HepG2 (cell line): ENCODE results near the gene IGF2BP3. TPM values are rescaled to one million over a fixed set of nuclear protein-coding genes. Genes with fewer than 3 reads are reported as not detected.
A peak's percentile ranks its signal among the peaks of the same experiment; 100 is the strongest.

Experiments used
- ARNT ChIP-seq: fragments of 450-650 bp; IDR thresholded peaks from 2 replicates; pipeline ENCODE4 v1.6.1; 2017
- ELF4 ChIP-seq: sonication (generic); formaldehyde crosslinking; IDR thresholded peaks from 2 replicates; pipeline ENCODE4 v1.5.0; 2020; ENCODE audit warnings: missing genetic modification reagents, mild to moderate bottlenecking, moderate library complexity, borderline replicate concordance
- HCFC1 ChIP-seq: fragments of 150-350 bp; IDR thresholded peaks from 2 replicates; pipeline ENCODE4 v1.6.1; 2014; ENCODE audit warnings: low read depth, low read length
- HMG20A ChIP-seq: IDR thresholded peaks from 2 replicates; pipeline ENCODE4 v1.6.1; 2016; ENCODE audit warnings: borderline replicate concordance
- JARID2 ChIP-seq: sonication (generic); formaldehyde crosslinking; IDR thresholded peaks from 2 replicates; pipeline ENCODE4 v1.8.1; 2023; ENCODE audit warnings: missing genetic modification reagents, inconsistent platforms; ENCODE audit not compliant: insufficient replicate concordance
- NR2F6 ChIP-seq, 2 experiments: IDR thresholded peaks; 2 replicates each; pipeline ENCODE4 v1.6.1; 2016; ENCODE audit warnings: antibody characterized with exemption in 1 of 2, mild to moderate bottlenecking in 1 of 2
- PCBP1 ChIP-seq: fragments of 200-400 bp; formaldehyde crosslinking; IDR thresholded peaks from 2 replicates; pipeline ENCODE4 v1.6.1; 2017; ENCODE audit warnings: mild to moderate bottlenecking, low read depth, low read length, borderline replicate concordance
- PHB2 ChIP-seq: fragments of 450-650 bp; IDR thresholded peaks from 2 replicates; pipeline ENCODE4 v1.6.1; 2018; ENCODE audit not compliant: partially characterized antibody
- SMAD1 ChIP-seq: sonication (generic); formaldehyde crosslinking; IDR thresholded peaks from 2 replicates; pipeline ENCODE4 v1.4.0; 2020; ENCODE audit warnings: missing genetic modification reagents, low read depth, mild to moderate bottlenecking, borderline replicate concordance
- SRSF1 ChIP-seq: fragments of 200-400 bp; formaldehyde crosslinking; optimal IDR thresholded peaks from 2 replicates; pipeline ENCODE3; 2017; ENCODE audit warnings: mild to moderate bottlenecking, low read depth, low read length, moderate library complexity
- ZBED4 ChIP-seq: sonication (generic); formaldehyde crosslinking; IDR thresholded peaks from 2 replicates; pipeline ENCODE4 v1.4.0; 2020; ENCODE audit warnings: missing genetic modification reagents, borderline replicate concordance
- ZBTB38 ChIP-seq: sonication (generic); formaldehyde crosslinking; IDR thresholded peaks from 2 replicates; pipeline ENCODE4 v1.5.1; 2020; ENCODE audit warnings: mild to moderate bottlenecking, missing genetic modification reagents
- ZFP90 ChIP-seq: sonication (generic); formaldehyde crosslinking; IDR thresholded peaks from 2 replicates; pipeline ENCODE4 v1.8.0; 2022; ENCODE audit warnings: missing genetic modification reagents, mild to moderate bottlenecking, inconsistent platforms, borderline replicate concordance
- ZNF318 ChIP-seq: sonication (generic); formaldehyde crosslinking; IDR thresholded peaks from 2 replicates; pipeline ENCODE4 v1.4.0; 2020; ENCODE audit warnings: mild to moderate bottlenecking, missing genetic modification reagents
- ZNF350 ChIP-seq: sonication (generic); formaldehyde crosslinking; IDR thresholded peaks from 2 replicates; pipeline ENCODE4 v1.4.0; 2020; ENCODE audit warnings: mild to moderate bottlenecking, low read depth, missing genetic modification reagents, borderline replicate concordance
- ZNF563 ChIP-seq: sonication (generic); formaldehyde crosslinking; IDR thresholded peaks from 2 replicates; pipeline ENCODE4 v1.8.0; 2022; ENCODE audit warnings: mild to moderate bottlenecking, moderate library complexity, missing genetic modification reagents
- polyA plus RNA-seq, 8 experiments: library from polyadenylated mRNA; depleted of rRNA in 3 of 8; stranded (reverse) in 7 of 8; unstranded in 1 of 8; fragments of >200 nt; fragmentation: Illumina TruSeq in 4 of 8; extraction: Trizol in 4 of 8; gene quantifications; 2 replicates each; pipeline versions ENCODE4 v1.2.1 to v1.2.3, GENCODE V29; 2011 to 2016; ENCODE audit warnings: low read depth in 4 of 8, missing spikeins in 1 of 8, mixed read lengths in 1 of 8; ENCODE audit not compliant: insufficient read depth in 1 of 8
- total RNA-seq, 5 experiments: library from RNA; depleted of rRNA; stranded (reverse); fragments of >200 nt; fragmentation: Illumina TruSeq; extraction: Trizol; gene quantifications; 2 replicates each; pipeline ENCODE4 v1.2.3, GENCODE V29; 2016; ENCODE audit warnings: low read depth in 1 of 5
- TF ChIP-seq, protein P1 (sequence below): IDR thresholded peaks from 2 replicates; pipeline ENCODE4 v1.6.1; 2016; ENCODE audit warnings: missing compliant biosample characterization, missing genetic modification reagents, borderline replicate concordance

IGF2BP3 gene
- total and polyA plus RNA-seq, 2 of the 13 experiments (the other 11 are each of a cell fraction or from before 2014, with no cell fraction given), result 37.7 to 39.5 TPM

- TF ChIP-seq SMAD1 (CRISPR knock-in tag), result no peak
- no peak for TF ChIP-seq HCFC1
- no peak for TF ChIP-seq ZNF318 (CRISPR knock-in tag)
- no peak for TF ChIP-seq ZFP90 (CRISPR knock-in tag)
- no peak for TF ChIP-seq PHB2
- TF ChIP-seq HMG20A (CRISPR knock-in tag), result no peak
- no peak for TF ChIP-seq ZNF563 (CRISPR knock-in tag)
- TF ChIP-seq JARID2 (CRISPR knock-in tag), result no peak
- TF ChIP-seq ZBED4 (CRISPR knock-in tag), result no peak
- TF ChIP-seq PCBP1, result no peak
- TF ChIP-seq ZNF350 (CRISPR knock-in tag), result no peak
- 0 out of 2 replicates have a peak, but pooled peaks have one; percentile 51 for TF ChIP-seq NR2F6 (IDR thresholded peaks at IDR 0.05)
- TF ChIP-seq NR2F6 (CRISPR knock-in tag; IDR thresholded peaks at IDR 0.05), result no peak; the same call in 1 of the 2 replicates
- no peak for TF ChIP-seq SRSF1
- no peak for TF ChIP-seq ARNT
- TF ChIP-seq, protein P1, sequence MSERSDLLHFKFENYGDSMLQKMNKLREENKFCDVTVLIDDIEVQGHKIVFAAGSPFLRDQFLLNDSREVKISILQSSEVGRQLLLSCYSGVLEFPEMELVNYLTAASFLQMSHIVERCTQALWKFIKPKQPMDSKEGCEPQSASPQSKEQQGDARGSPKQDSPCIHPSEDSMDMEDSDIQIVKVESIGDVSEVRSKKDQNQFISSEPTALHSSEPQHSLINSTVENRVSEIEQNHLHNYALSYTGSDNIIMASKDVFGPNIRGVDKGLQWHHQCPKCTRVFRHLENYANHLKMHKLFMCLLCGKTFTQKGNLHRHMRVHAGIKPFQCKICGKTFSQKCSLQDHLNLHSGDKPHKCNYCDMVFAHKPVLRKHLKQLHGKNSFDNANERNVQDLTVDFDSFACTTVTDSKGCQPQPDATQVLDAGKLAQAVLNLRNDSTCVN (CRISPR knock-in tag), result no peak
- no peak for TF ChIP-seq ELF4 (CRISPR knock-in tag)
- no peak for TF ChIP-seq ZBTB38 (CRISPR knock-in tag)
Observed at GRCh38 chr7:23358152-23358674, 112.1 kb downstream of the IGF2BP3 start (continued).
